HepG2 (cell line): ENCODE data around the gene GALNT18. TPM values are rescaled to one million over a fixed set of nuclear protein-coding genes. Genes with fewer than 3 reads are reported as not detected.

Source experiments
- ATAC-seq: fragments of 200-7000 bp; cut with Tn5 transposase; 3 replicates; pipeline ENCODE4 v1.9.1; 2020; ENCODE audit warnings: mild to moderate bottlenecking, moderate library complexity
- BruUV-seq: library from RNA; stranded (reverse); fragments of 400-500 nt; replicated peaks from 2 replicates; lab custom pipeline; 2021; lab: Mats Ljungman, UMichigan
- CTCF ChIA-PET: fragments of 300-600 bp; formaldehyde crosslinking; extraction: SDS; loops from one replicate; lab custom pipeline; 2021; ENCODE audit warnings: low total read pairs, inconsistent platforms, low intra/inter-chr PET ratio; lab: Yijun Ruan, JAX
- POLR2A ChIA-PET: fragments of 350-600 bp; sonication (Branson Sonifier 250); formaldehyde crosslinking; loops from one replicate; lab custom pipeline; 2020; ENCODE audit warnings: antibody characterized with exemption, inconsistent platforms; lab: Yijun Ruan, JAX
- DNase-seq: peaks from one replicate; pipeline ENCODE4 v3.0.0-alpha.2; 2015; ENCODE audit warnings: low spot score
- FAIRE-seq: peaks from 3 replicates; lab custom pipeline; 2011; peaks lifted over from hg19 to GRCh38; lab: Jason Lieb, UNC
- H2AFZ ChIP-seq: one replicate; pipeline ENCODE4 v1.6.1; 2011; ENCODE audit warnings: low read length, inconsistent platforms
- H3K27ac ChIP-seq: fragments of 300-600 bp; 3 replicates; pipeline ENCODE4 v1.8.0; 2011; ENCODE audit warnings: mixed run types, mild to moderate bottlenecking, mixed read lengths, low read length, inconsistent platforms; ENCODE audit not compliant: insufficient read depth; ENCODE audit errors: extremely low read length
- H3K27me3 ChIP-seq, 2 experiments: fragments of 200-600 bp in 1 of 2; 2 replicates in 1 of 2; 3 replicates in 1 of 2; pipeline versions ENCODE4 v1.6.0 to v1.8.0; 2011; ENCODE audit warnings: low read length in 2 of 2, mild to moderate bottlenecking in 2 of 2, moderate library complexity in 2 of 2, inconsistent platforms in 1 of 2; ENCODE audit not compliant: insufficient read depth in 2 of 2, control insufficient read depth in 1 of 2
- H3K36me3 ChIP-seq, 2 experiments: fragments of 200-600 bp in 1 of 2; replicated peaks in 1 of 2; 2 replicates in 1 of 2; 3 replicates in 1 of 2; pipeline versions ENCODE4 v1.5.1 to v1.8.0; 2011; ENCODE audit warnings: low read length in 2 of 2, inconsistent platforms in 1 of 2; ENCODE audit not compliant: insufficient read depth in 2 of 2, control insufficient read depth in 1 of 2
- H3K4me1 ChIP-seq: 2 replicates; pipeline ENCODE4 v1.5.1; 2012; ENCODE audit warnings: low read length, inconsistent platforms; ENCODE audit not compliant: insufficient read depth
- H3K4me2 ChIP-seq: 2 replicates; pipeline ENCODE4 v1.6.0; 2011; ENCODE audit warnings: low read depth, low read length, inconsistent platforms
- H3K4me3 ChIP-seq, 3 experiments: fragments of 200-600 bp in 1 of 3; sonication (generic), shearing (Covaris generic) in 1 of 3; replicated peaks in 1 of 3; 2 replicates each; pipeline ENCODE4 v1.5.1; 2011 to 2016; ENCODE audit warnings: low read length in 3 of 3, inconsistent platforms in 2 of 3, low read depth in 2 of 3, mild to moderate bottlenecking in 2 of 3, control low read depth in 1 of 3, mixed read lengths in 1 of 3; ENCODE audit not compliant: insufficient read depth in 1 of 3
- H3K79me2 ChIP-seq: one replicate; pipeline ENCODE4 v1.6.1; 2011; ENCODE audit warnings: low read length, inconsistent platforms; ENCODE audit not compliant: insufficient read depth
- H3K9ac ChIP-seq: 2 replicates; pipeline ENCODE4 v1.6.0; 2011; ENCODE audit warnings: mild to moderate bottlenecking, low read depth, low read length, inconsistent platforms; ENCODE audit not compliant: insufficient read depth
- H3K9me3 ChIP-seq: 2 replicates; pipeline ENCODE4 v1.5.1; 2012; ENCODE audit warnings: mild to moderate bottlenecking, low read length
- H4K20me1 ChIP-seq: 2 replicates; pipeline ENCODE4 v1.6.0; 2011; ENCODE audit warnings: inconsistent platforms, mild to moderate bottlenecking, low read length, moderate library complexity; ENCODE audit not compliant: insufficient read depth
- NPAS2 ChIP-seq: sonication (generic); formaldehyde crosslinking; IDR thresholded peaks from 2 replicates; pipeline ENCODE4 v1.8.0; 2022; ENCODE audit warnings: mild to moderate bottlenecking, missing genetic modification reagents, borderline replicate concordance
- NRL ChIP-seq: sonication (generic); formaldehyde crosslinking; IDR thresholded peaks from 2 replicates; pipeline ENCODE4 v1.5.0; 2020; ENCODE audit warnings: missing genetic modification reagents, mild to moderate bottlenecking, moderate library complexity, borderline replicate concordance
- SAFB2 ChIP-seq: sonication (generic); formaldehyde crosslinking; IDR thresholded peaks from 2 replicates; pipeline ENCODE4 v1.5.1; 2020; ENCODE audit warnings: missing genetic modification reagents, low read depth, mild to moderate bottlenecking, borderline replicate concordance
- SMARCE1 ChIP-seq: fragments of 450-650 bp; IDR thresholded peaks from 2 replicates; pipeline ENCODE4 v1.6.1; 2017; ENCODE audit warnings: borderline replicate concordance
- ZBTB2 ChIP-seq: sonication (generic); formaldehyde crosslinking; IDR thresholded peaks from 2 replicates; pipeline ENCODE4 v1.8.0; 2022; ENCODE audit warnings: low read depth, missing genetic modification reagents
- ZBTB4 ChIP-seq: sonication (generic); formaldehyde crosslinking; IDR thresholded peaks from 2 replicates; pipeline ENCODE4 v1.4.0; 2020; ENCODE audit warnings: missing genetic modification reagents, mild to moderate bottlenecking, borderline replicate concordance
- ZBTB43 ChIP-seq: sonication (generic); formaldehyde crosslinking; conservative IDR thresholded peaks from 2 replicates; pipeline ENCODE4 v1.4.0; 2020; ENCODE audit warnings: missing genetic modification reagents
- ZFP1 ChIP-seq: IDR thresholded peaks from 2 replicates; pipeline ENCODE4 v1.6.1; 2016
- ZNF703 ChIP-seq: sonication (generic); formaldehyde crosslinking; IDR thresholded peaks from 2 replicates; pipeline ENCODE4 v1.5.1; 2020; ENCODE audit warnings: missing genetic modification reagents, mild to moderate bottlenecking, moderate library complexity, borderline replicate concordance
- WGBS: methylation state at CpG from one replicate; pipeline ENCODE4 v1.1.6; 2017; ENCODE audit warnings: low lambda C conversion rate; 5-methylcytosine and 5-hydroxymethylcytosine counted together
- in situ Hi-C: cut with HindIII; loops from 2 replicates; pipeline ENCODE4 v1.10.0; 2017; ENCODE audit warnings: low pct_unique_long_range_greater_than_20kb; ENCODE audit not compliant: extremely low pct_ligation_motif_present
- intact Hi-C: fragments of 100-400 bp; cut with micrococcal nuclease; formaldehyde crosslinking; loops from one replicate; pipeline ENCODE4 v1.10.0; 2022; ENCODE audit not compliant: unreplicated experiment
- polyA plus RNA-seq, 8 experiments: library from polyadenylated mRNA; depleted of rRNA in 3 of 8; stranded (reverse) in 7 of 8; unstranded in 1 of 8; fragments of >200 nt; fragmentation: Illumina TruSeq in 4 of 8; extraction: Trizol in 4 of 8; gene quantifications; 2 replicates each; pipeline versions ENCODE4 v1.2.1 to v1.2.3, GENCODE V29; 2011 to 2016; ENCODE audit warnings: low read depth in 4 of 8, missing spikeins in 1 of 8, mixed read lengths in 1 of 8; ENCODE audit not compliant: insufficient read depth in 1 of 8
- total RNA-seq, 5 experiments: library from RNA; depleted of rRNA; stranded (reverse); fragments of >200 nt; fragmentation: Illumina TruSeq; extraction: Trizol; gene quantifications; 2 replicates each; pipeline ENCODE4 v1.2.3, GENCODE V29; 2016; ENCODE audit warnings: low read depth in 1 of 5
- TF ChIP-seq, protein P1 (sequence below): sonication (generic); formaldehyde crosslinking; conservative IDR thresholded peaks from 2 replicates; pipeline ENCODE4 v1.8.1; 2023; ENCODE audit warnings: missing genetic modification reagents
- TF ChIP-seq, protein P2 (sequence below): sonication (generic); formaldehyde crosslinking; IDR thresholded peaks from 2 replicates; pipeline ENCODE4 v1.4.0; 2020; ENCODE audit warnings: mild to moderate bottlenecking, missing genetic modification reagents, borderline replicate concordance

GALNT18 gene
- total and polyA plus RNA-seq, 2 of the 13 experiments (the other 11 are each of a cell fraction or from before 2014, with no cell fraction given): 0.11 TPM; not detected in 1

DNA sequence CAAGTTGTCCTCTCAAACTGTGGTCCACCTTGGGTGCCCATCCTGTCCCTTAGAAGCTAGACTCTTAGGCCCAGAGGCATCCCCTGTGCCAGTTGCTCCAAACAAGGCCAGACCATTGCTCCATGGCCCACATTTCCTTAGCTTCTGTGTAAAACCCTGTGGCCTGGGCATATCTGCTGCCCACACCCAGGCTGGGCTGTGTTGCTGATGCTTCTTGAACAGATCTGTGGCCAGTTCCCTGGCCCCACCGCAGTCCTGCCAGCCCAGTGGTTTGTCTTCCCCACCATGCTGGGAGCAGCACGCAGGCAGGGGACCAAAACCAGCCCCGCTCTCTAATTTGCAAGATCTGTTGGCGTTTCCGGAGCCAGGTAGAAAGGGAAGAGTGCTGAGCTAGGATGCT, 341.0 kb downstream of the GALNT18 start:
- no peak overlapping the region for H3K9ac ChIP-seq
- H3K4me3 ChIP-seq: no peak overlapping the region
- H3K79me2 ChIP-seq: no peaks in the 10 kb centered on the region
- no peak for FAIRE-seq
- no peaks in the 10 kb centered on the region for H4K20me1 ChIP-seq
- ChIA-PET CTCF (no interaction called here), POLR2A (no interaction called here)
- no TSS peak for BruUV-seq
- H3K27ac ChIP-seq: no peak overlapping the region
- no peaks in the 10 kb centered on the region for H3K36me3 ChIP-seq
- intact Hi-C loops (no loop called here), in situ Hi-C loops (no loop called here)
- H2AFZ ChIP-seq: no peak overlapping the region
- H3K4me2 ChIP-seq: no peak overlapping the region
- ATAC-seq: no peak; the same call in 2 of the 3 replicates
- no peaks in the 10 kb centered on the region for H3K9me3 ChIP-seq
- H3K27me3 ChIP-seq: peaks cover 1 to 11% of the 10 kb centered on the region in 2 experiments; a peak in 2 of 5 replicates
- H3K4me1 ChIP-seq: peaks cover 11% of the 10 kb centered on the region
- TF ChIP-seq ZBTB4: no peak
- no peak for TF ChIP-seq NRL (CRISPR knock-in tag)
- no peak for TF ChIP-seq ZBTB43 (CRISPR knock-in tag)
- no peak for TF ChIP-seq SAFB2 (CRISPR knock-in tag)
- TF ChIP-seq ZNF703: no peak
- no peak for TF ChIP-seq NPAS2 (CRISPR knock-in tag)
- TF ChIP-seq ZFP1: no peak
- TF ChIP-seq, protein P1, sequence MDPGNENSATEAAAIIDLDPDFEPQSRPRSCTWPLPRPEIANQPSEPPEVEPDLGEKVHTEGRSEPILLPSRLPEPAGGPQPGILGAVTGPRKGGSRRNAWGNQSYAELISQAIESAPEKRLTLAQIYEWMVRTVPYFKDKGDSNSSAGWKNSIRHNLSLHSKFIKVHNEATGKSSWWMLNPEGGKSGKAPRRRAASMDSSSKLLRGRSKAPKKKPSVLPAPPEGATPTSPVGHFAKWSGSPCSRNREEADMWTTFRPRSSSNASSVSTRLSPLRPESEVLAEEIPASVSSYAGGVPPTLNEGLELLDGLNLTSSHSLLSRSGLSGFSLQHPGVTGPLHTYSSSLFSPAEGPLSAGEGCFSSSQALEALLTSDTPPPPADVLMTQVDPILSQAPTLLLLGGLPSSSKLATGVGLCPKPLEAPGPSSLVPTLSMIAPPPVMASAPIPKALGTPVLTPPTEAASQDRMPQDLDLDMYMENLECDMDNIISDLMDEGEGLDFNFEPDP (CRISPR knock-in tag): no peak
- TF ChIP-seq, protein P2, sequence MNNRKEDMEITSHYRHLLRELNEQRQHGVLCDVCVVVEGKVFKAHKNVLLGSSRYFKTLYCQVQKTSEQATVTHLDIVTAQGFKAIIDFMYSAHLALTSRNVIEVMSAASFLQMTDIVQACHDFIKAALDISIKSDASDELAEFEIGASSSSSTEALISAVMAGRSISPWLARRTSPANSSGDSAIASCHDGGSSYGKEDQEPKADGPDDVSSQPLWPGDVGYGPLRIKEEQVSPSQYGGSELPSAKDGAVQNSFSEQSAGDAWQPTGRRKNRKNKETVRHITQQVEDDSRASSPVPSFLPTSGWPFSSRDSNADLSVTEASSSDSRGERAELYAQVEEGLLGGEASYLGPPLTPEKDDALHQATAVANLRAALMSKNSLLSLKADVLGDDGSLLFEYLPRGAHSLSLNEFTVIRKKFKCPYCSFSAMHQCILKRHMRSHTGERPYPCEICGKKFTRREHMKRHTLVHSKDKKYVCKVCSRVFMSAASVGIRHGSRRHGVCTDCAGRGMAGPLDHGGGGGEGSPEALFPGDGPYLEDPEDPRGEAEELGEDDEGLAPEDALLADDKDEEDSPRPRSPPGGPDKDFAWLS: no peak
- TF ChIP-seq ZBTB2 (CRISPR knock-in tag): no peak
- TF ChIP-seq SMARCE1: no peak
- 45% methylated on average over 4 of the region's 5 CpGs for WGBS
- DNase-seq: no peak
